ENCODE data around the gene NPIPB5.
"Not testable (repeated sequence)": the region's sequence is repeated elsewhere in the genome, so short reads cannot be mapped to it uniquely, and the experiment has no call there.

DNA sequence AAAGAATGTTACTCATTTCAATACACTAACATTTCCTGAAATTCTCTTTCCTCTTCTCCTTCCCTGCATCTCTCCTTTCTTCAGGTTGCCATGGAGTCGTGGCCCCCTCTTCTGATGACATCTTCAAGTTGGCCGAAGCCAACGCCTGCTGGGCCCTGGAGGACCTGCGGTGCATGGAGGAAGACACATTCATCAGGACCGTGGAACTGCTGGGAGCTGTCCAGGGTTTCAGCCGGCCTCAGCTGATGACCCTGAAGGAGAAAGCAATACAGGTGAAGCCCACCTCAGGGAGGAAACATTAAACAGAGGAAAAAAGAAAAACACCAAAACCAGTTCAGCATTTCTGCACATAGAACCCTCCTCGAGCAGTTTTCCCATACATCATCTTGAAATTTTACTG is 46.1 kb downstream of the NPIPB5 start:
- not testable (repeated sequence) for TF ChIP-seq CTCF (conservative IDR thresholded peaks at IDR 0.05 in 1 of 2, IDR thresholded peaks at IDR 0.05 in 1 of 2; ENCODE audit: extremely low read depth in 1 of 2, insufficient read depth in 1 of 2, low read depth in 1 of 2, low read length in 2 of 2); EZH2 (IDR thresholded peaks at IDR 0.05; ENCODE audit: borderline replicate concordance, low read length)
